GM19043 (cell line): ENCODE data around the gene ANKRD13B.
"Not testable (repeated sequence)": the region's sequence is repeated elsewhere in the genome, so short reads cannot be mapped to it uniquely, and the experiment has no call there.

Source experiments
- ATAC-seq: cut with Tn5 transposase; IDR thresholded peaks from one replicate; pipeline ENCODE4 v1.9.1; 2021; ENCODE audit warnings: low read depth; ENCODE audit not compliant: unreplicated experiment

ANKRD13B gene

DNA sequence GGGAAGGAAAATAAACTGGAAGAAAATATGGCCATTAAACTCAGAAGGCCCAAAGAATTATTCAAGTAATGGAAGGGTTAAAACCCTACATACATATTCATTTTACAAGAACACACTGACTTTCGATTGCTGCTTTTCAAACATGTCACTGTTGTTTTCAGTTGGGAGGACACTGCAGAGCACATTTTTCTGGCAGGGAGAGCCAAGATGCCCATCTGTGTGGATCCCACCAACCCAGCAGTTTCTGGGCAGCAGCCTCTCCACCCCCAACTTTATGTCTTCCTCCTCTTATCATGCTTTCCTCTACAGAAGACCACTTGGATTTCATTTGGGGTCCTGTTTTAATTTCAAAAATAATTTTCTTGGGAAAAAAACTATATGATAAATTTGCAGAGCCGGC is 36.9 kb downstream of the ANKRD13B start:
- no peak for ATAC-seq

DNA sequence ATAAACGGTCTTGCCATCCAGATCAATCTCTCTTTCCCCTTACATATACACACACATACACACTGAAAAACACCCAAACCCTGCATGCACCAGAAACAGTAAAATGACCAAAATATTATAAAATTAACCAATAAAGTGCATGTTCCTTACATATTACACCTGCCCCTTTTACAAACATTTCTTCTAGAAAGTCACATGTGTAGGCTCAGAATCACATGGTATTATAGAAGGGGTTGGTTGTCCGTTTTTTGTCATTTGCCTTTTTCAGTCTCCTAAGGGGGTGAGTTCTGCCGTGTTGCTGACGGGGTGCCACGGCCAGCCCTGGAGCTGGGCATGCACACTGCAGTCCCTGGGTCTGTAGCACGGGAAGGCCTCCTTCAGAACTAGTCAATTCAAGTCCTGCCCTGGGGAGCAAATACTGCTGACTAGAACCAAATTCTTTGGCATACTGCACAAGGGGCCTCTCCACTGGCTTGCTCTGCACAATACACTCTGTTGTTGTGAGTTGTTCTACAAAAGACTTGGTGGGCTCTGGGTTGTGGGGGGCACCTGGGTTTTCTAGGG is 37.8 kb downstream of the ANKRD13B start:
- no peak for ATAC-seq

DNA sequence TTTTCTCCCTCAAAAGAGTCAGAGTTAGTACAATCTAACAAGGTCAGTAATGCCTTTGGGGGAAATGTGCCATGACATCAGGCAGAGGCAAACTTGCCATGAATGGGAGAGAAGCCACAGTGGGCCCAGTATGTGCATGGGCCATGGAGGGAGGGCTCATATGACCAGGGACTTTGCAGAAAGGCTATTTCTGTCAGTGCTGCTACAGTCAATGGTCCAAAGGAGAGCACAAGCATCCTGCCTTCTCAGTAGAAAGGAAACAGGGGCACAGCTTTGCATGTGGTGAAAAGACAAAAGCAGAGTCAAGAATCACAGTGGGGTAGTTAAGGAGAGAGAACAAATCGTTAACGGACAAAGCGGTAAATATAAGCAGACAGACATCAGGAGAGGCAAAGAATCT is 41.0 kb downstream of the ANKRD13B start:
- no peak for ATAC-seq

DNA sequence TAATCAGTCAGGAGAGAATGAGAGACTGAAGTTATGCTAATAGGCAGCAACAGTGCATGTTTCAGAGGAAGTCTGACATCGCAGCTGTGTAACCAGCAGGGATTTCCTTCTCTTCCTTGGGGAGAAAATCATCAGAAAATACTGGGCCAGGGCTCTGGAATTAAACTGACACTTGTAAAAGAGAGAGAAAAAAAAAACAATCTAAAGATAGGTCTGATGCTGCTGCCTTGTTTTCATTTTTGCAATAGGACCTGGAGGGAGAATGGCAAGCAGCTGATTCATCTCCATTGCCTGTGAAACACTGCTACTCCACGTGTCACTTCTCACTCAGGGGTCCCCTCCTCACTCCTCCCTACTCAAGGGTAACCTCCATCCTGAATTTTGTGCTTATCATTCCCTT is 47.5 kb downstream of the ANKRD13B start:
- no peak for ATAC-seq

DNA sequence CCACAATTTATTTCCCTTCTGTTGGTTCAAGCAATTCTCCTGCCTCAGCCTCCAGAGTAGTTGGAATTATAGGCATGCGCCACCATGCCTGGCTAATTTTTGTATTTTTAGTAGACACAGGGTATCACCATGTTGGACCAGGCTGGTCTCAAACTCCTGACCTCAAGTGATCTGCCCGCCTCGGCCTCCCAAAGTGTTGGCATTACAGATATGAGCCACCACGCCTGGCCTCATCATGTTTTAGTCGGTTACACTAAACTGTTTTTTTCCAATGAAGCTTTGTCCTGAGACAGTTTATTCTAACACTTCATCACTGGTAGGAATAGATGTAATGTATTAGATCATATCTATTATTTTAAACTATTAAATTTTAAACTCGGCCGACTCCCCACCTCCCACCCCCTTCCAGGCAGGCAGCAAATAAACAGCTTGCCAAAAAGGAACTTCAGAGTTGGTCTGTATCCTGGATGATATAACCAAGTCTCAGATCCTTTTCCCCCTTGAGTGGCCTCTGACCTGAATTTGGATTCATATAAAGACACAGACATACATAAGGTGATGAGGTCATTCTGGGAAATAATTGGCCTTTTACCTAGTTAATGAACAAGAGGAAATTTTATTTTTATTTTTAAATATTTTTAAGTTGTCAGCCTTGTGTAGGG is 48.2 kb downstream of the ANKRD13B start:
- ATAC-seq = no peak

DNA sequence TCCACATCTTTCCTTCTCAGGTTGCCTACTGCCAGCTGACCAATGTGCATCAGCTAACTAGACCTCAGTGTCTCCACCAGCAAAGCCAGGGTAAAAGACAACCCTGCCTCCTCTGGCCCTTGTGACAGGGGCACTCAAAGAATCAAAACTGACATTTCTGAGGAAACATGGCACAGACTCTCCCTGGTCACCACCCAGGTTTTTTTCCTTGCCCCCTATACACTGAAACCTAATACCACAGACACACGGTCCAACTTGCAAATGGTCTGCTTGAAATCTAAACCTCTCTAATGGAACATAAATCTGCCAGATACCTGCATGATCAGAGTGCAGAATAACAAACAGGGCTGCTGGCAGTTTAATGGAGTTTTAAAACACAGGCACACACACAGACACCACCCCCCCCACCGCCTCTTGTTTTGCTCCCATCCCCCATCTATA is 49.3 kb downstream of the ANKRD13B start:
- no peak for ATAC-seq

DNA sequence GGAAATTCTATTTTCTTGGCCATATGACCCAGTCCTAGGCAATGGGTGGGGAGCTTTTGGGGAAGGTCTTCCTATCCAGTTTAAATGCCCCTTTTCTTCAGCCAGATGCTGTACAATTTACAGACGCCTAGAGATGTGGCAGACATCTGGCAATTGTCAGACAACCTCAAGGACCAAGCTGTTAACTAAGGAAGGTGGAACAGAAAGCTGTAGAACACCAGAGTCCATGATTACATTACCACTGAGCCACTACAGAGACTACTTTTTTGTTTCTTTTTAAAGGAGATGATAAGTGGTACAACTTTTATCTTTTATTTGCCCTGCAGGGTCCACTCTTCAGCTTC is 50.9 kb downstream of the ANKRD13B start:
- ATAC-seq = no peak

DNA sequence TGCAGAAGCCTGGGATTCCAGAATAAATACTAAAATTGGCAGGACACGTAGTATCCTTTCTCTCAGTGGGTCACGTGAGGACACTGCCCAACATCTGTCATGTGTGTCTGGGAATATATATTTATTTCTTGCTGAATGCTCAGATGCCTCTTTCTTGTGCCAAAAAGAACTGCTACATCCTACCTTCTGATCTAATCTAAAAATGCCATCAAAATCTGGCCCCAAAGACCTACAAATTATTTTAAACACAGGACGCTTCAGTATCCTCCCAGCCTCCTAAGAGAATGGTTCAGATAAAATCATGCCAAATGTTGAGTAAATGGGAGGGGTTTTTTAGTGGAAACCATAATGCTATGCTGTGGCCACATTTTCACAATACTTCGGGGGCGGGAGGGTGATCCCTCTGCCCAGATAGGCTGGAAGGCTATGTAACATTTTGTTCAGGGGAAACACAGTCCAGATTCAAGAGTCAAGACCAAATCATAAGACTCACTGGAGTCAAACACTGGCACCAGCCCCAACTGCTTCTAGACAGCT is 52.7 kb downstream of the ANKRD13B start:
- no peak for ATAC-seq

DNA sequence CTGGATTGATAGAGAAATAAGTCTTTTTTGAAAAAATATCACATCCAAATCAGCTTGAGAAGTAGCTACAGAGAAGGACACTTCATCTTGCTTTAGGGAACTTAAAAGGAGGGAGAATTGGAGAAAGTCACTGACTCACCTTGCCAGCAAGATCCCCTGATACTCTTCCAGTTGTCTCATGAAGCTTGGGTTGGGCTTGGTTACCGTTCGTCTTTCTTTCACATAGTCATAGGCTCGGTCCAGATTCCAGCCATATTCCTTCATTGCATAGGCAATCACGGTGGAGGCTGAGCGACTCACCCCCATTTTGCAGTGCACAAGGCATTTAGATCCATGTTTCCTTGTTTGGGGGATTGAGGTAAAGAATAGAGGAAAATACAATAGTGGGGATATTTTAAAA is 55.1 kb downstream of the ANKRD13B start:
- no peak for ATAC-seq

DNA sequence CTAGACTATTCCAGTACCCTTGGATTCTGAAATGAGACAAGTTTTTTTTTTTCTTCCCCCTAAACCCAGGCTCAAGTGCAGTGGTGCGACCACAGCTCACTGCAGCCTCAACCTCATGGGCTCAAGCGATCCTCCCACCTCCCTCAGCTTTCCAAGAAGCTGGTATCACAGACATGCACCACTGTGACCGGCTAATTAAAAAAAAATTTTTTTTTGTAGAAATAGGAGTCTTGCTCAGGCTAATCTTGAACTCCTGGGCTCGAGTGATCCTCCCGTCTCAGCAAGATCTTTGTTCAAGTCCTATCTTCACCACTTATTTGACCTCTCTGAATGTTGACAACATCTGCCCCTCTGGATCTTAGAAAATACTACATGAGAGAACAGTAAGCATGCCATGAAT is 56.4 kb downstream of the ANKRD13B start:
- no peak for ATAC-seq

DNA sequence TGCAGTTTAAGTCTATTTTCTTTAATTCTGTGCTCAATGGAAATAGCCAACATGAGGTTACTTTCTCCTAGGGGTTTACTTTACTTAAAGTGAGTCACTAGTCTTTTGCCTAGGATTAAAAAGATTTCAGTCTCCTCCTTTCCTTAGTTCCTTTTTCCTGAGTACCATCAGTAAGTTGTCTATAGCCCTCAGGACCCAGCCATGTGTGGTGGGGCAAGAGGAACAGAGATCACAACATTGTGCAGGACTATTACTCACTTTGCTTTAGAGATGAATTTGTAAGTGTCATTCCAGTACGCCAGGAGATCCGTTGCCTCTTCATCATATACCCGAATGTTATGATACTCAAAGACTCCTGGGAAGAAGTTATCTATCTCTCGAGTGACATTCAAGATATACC is 57.5 kb downstream of the ANKRD13B start:
- ATAC-seq = no peak

DNA sequence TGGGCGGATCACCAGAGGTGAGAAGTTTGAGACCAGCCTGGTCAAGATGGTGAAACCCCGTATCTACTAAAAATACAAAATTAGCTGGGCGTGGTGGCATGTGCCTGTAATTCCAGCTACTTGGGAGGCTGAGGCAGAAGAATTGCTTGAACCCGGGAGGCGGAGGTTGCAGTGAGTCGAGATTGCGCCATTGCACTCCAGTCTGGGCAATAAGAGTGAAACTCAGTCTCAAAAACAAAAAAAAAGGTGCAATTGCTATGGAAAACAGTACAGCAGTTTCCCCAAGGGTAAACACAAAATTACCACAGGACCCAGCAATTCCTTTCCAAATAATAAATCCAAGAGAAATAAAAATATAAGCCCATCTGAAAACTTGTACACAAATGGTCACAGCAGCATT is 59.0 kb downstream of the ANKRD13B start:
- not testable (repeated sequence) for ATAC-seq

DNA sequence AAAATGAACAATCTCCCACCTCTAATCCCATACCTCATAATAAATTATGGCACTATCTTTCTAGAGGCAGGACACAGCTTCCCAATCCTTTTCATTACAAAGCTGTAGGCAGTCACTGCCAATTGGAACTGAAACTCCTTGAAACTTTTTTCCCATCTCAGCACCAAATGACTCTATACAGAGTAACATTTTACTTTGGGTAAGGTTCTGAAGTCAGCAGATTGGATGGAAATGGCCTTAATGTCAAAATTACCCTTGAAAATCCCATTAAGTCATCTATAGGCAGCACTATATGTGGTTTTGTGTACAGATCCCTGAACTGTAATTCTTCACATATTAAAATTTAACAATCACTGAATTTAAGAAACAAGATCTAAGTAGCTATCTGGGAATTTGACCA is 60.0 kb downstream of the ANKRD13B start:
- no peak for ATAC-seq

DNA sequence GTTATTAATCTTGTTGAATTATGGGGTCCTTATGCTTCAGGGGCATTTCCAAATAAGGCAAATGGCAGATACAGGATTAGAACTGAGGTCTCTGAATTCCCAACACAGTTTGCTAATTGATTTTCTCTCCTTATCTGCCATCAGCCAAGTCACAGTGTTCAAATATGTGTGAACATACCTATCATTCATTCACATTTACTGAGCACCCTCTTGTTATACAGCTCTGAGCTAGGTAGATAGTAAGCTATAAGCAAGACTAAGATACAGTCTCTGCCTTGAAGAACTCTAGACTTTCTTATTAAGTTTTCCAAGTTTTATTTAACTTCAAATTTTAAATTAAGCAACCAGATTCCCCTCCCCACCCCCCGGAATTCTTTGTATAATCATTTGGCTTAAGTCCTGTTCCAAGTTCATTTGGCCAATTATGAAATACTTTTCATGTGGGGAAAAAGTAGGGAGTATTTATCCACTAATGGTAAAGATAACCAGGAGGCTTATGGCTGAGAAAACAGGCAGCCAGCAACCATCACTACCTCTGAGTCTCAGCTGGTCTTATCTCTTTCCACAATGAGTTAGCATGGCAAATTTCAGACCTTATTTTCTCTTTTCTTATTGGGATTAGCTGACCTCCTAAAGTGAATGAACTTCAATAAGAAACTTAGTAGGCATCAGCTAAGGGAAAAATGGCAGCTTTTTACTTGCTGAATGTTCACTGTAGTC is 61.2 kb downstream of the ANKRD13B start:
- no peak for ATAC-seq

DNA sequence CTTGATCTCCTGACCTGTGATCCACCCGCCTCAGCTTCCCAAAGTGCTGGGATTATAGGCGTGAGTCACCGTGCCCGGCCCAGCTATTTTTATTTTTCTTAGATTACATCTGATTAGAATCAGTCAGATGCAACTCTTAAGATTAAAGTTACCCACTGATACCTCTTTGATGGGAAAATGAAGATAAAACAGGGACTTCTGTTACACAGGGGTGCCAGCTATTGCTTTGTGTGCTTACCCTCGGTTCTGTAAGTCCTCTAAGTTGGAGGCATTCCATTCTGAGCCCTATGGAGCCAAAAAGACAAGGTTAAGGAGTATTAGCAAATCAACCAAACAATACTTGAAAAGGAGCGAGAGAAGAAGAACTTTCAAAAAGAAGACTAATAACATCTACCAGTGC is 62.4 kb downstream of the ANKRD13B start:
- ATAC-seq = no peak

DNA sequence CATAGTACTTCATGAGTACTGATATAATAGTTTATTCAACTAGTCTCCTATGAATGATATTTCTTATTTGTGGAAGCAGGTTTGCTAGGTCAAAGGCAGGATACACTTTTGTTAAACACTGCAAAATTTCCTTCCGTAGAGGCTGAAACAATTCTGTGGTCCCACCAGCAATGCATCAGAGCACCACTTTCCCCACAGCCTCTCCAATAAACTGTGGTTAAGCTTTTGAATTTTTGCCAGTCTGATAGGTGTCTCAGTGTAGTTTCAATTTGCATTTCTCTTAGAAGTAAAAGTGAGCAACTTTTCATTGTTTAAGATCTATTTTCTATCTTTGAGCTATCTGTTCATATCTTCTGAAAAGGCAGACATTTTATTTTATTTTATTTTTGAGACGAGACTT is 66.2 kb downstream of the ANKRD13B start:
- ATAC-seq = no peak

DNA sequence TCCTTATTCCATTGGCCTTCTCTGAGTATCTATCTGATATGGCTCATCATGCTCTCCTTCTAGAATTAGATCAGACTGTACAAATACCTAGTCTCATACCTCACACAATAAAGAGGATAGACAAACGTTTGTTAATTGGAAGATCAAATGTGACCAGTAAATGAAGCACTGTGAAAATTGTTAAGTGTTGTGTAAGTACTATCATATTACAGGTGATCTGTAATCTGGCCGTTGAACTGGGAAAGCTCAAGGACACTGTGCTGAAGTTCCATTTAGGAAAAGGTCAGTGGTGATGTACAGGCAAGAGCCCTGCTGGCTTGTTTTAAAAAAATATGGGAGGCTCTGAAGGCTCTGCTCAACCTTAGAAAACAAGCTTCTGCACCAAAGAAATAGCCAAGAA is 68.3 kb downstream of the ANKRD13B start:
- ATAC-seq = no peak

DNA sequence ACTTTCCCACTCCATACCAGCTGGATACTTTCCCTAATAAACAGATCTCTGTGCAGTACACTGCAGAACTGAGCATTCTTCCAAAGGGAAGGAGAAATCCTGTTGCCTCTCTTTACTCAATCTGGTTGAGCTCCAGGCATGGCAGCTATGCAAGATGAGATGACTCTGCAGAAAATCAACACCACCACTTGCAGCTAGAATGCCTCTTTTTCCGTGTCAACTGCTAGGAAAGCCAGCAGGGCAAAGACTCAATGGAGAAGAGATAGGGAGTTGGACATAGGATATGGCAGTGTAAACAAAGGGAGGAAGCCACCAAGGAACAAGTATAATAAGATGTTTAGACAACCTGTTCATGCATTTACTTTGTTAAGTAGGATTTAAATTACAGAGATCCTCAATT is 70.2 kb downstream of the ANKRD13B start:
- ATAC-seq = no peak
